GM18517 (cell line): Measurements from ENCODE around the gene SMAD3.
A peak's percentile ranks its signal among the peaks of the same experiment; 100 is the strongest.
"Not testable (repeated sequence)": the region's sequence is repeated elsewhere in the genome, so short reads cannot be mapped to it uniquely, and the experiment has no call there.

ENCODE experiments used
- ATAC-seq: cut with Tn5 transposase; IDR thresholded peaks from one replicate; pipeline ENCODE4 v1.9.1; 2021; ENCODE audit warnings: mild to moderate bottlenecking, moderate library complexity; ENCODE audit not compliant: unreplicated experiment

Gene SMAD3

GRCh38 chr15:67107014-67107812 is 41.8 kb downstream of the SMAD3 start:
- no peak for ATAC-seq

GRCh38 chr15:67108122-67108961 is 42.9 kb downstream of the SMAD3 start:
- no peak for ATAC-seq

DNA sequence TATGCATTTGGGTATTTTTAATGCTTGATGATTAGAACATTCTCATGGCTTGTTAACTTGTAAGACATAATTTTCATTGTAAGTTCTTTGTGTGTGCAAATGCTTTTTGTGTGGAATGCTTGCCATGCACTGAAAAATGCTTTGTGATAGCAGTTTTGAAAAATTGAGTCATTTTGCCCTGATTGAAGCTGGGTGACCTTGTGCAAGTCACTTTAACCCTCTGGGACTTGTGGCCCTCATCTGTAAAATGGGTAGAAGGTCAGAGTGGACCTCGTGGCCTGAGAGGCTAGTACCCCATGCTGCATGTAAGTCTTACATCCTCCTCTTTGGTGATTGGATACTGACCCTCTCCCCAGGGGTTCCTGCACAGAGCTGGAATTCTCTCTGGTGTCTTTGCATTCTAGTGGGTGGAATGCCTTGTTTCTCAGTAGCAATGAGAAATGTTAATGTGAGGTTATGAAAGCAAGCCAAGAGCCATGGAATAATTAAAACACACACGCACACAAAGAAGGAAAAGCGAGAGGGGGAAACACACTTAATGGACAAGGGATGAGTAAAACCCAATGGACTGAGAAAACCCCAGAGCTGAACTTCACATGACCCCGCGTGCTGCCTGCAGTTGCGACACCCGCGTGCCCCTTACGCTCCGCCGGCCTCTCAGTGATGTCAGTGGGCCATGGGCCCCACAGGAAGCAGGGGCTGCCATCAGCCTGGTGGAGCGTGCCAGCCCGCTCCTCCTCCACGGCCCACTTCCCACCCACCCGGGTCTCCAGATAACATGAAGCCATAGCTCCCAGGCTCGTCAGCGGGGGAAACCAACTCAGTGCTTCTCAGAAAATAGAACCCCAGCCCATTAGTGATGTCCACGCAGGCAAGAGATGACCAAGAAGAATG is 44.0 kb downstream of the SMAD3 start:
- no peak for ATAC-seq

DNA sequence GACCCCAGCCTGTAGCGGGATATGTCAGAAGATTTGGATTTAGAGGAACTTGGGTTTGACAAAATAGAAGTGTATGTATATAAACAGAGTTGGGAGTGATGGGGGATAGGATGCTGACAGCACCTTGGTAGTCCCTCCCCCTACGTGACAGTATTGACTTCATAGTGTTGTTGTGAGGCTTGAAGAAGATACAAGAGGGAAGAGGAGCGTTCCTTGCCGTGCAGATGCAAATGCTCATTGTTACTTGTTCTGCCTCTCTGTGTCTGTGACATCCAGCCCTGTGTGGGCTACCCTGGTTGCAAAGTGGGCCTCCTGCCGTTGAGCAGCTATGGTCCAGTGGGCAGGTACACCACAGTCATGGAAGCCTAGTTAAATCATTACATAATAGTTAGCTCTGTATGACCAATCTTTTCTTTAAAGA is 45.0 kb downstream of the SMAD3 start:
- peak; percentile 43 for ATAC-seq

DNA sequence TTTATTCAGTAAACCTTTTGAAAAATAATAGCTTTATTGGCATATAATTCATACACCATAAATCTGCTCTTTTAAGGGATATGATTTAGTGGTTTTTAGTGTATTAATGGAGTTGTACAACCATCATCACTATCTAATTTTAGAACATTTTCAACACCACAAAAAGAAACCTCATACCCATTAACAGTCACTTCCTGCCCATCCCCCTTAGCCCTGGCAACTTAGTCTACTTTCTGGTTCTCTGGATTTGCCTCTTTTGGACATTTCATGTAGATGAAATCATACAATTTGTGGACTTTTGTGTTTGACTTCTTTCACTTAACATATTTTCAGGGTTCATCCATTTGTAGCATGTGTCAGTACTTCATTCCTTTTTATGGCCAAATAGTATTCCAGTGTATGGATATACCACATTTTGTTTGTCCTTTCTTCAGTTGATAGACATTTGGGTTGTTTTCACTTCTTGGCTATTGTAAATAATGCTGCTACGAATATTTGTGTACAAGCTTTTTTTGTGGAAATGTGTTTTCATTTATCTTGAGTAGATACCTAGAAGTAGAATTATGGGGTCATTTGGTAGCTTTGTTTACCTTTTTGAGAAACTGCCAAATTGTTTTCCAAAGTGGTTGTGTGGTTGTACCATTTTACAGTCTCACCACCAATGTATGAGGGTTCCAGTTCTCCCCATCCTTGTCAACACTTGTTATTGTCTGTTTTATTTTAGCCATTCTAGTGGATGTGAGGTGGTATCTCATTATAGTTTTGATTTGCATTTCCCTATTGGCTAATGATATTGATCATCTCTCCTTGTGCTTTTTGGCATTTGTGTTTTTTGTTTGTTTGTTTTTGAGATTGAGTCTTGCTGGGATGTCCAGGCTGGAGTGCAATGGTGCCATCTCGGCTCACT is 45.8 kb downstream of the SMAD3 start:
- no peak for ATAC-seq

DNA sequence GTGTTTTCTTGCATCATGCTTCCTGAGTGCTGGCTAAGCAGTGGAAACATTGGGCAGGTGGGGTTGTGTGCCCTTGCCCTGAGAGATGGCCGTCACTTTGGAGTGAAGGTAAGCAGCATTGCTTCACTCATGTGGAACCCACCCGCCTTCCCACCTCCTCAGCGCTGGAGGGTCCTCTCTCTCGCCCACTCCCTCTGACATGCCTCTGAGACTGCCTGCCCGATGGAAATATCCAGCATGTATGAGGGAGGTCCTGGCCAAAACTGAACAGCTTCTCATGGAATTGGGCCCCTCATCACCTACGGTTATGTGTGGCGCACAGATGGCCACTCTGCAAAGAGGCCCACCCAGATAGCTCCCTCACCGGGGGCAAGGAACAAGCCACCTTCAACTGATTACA is 48.6 kb downstream of the SMAD3 start:
- no peak for ATAC-seq

DNA sequence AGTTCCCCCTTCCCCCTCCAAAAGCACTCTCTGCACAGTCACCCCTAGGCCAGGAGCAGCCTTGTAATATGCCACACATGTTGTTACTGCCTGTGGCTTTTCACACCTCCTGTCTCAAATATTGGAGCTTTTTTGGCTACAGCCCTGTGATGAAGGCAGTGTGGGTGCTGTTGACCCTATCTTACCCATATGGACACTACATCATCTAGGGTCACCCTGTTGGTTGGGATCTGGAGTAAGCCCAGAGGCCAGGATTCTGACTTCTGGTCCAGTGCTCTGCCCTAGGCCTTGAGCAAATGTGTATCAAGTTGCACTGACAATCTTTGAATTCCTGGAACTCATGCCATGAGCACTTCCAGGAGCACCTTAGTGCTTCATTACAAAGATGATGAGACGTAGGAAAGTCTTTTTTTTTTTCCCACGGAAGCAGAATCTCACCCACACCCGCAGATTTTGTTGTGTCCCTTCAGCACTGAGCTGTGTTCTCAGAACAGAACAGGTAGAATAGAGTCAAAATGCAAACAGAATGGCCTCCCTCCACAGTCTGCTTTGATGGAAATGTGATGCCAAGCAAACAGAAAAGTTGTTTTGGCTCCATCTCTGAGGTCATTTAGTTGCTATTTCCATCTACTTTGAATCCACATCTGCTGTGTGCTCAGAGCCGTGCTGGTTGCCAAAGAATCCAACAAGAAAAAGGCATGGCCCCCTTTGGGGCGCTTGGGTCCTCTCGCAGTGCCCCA is 49.6 kb downstream of the SMAD3 start:
- ATAC-seq: no peak

- ATAC-seq: no peak
These were observed 50.2 kb downstream of the SMAD3 start for GRCh38 chr15:67115586-67115969.

- ATAC-seq: no peak
These were observed 51.3 kb downstream of the SMAD3 start for GRCh38 chr15:67116742-67117141.

GRCh38 chr15:67117370-67117769 is 52.0 kb downstream of the SMAD3 start:
- no peak for ATAC-seq

DNA sequence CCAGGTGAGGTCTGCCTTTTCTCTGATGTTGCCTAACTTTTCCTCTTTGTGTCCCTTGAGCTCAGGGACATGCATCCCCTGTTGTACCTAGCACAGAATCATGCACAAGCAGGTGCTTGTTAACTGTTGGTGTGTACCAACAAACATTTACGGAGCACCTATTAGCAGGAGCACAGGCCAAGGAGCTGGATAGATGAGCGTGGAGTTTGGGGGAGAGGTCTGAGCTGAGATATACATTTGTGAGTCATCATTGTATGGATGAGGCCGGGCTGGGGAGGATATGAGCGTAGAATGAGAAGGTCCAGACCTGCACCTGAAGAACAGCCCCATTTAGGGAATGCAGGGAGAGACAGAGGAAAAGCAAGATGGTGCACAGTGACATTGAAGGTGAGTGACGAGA is 53.4 kb downstream of the SMAD3 start:
- no peak for ATAC-seq

- no peak for ATAC-seq
These were observed 53.9 kb downstream of the SMAD3 start for GRCh38 chr15:67119238-67119846.

- no peak for ATAC-seq
These were observed 54.8 kb downstream of the SMAD3 start for GRCh38 chr15:67120009-67120838.

GRCh38 chr15:67120839-67121643 is 55.6 kb downstream of the SMAD3 start:
- no peak for ATAC-seq

DNA sequence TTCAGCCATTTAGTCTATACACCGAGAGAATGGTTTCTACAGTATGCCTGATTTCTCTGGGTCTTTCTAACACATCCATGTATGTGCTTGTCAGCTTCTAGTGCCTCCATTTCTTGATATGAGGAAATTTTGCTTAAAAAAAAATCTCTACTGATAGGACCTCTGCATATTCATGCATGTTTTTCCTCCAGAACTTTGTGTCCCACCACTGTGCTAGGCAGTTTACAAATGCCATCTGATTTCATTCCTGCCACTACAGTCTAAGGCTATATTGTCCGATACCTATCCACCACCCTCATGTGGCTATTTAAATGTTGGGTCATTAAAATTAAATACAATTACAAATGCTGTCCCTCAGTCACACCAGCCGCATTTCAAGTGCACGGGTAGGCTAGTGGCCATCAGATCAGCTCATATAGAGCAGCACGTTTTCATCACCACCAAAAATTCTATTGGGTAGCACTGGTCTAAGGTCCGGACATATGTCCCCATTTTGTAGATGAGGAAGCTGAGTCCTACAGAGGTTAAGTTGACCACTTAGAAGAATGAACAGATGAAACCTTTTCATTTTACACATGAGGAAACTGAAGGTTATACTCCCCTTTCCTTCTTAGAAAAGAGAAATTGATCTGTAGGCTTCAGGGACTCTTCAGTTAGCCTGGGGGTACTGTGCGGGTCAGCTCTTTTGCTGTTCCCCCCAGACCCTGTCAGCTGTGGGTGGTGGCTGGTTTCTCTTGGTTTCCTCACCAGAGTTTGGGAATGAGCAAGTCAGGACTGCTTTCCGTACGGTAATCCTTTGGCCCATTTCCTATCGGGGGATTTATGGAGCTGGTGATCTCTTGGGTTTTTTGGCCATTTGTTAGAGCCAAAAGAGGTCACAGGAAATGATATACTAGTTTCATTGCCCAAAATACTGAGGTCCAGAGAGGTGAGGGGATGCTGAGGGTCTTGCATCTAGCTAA is 56.5 kb downstream of the SMAD3 start:
- no peak for ATAC-seq

GRCh38 chr15:67122816-67123215 is 57.4 kb downstream of the SMAD3 start:
- not testable (repeated sequence) for ATAC-seq
